ENCODE measurements around the gene GPAT3.

Gene GPAT3

GRCh38 chr4:83522239-83522638 is 13.7 kb upstream of the GPAT3 start:
- H2AFZ ChIP-seq (ENCODE audit: low read length): no peak overlapping the region
- TF ChIP-seq CTCF (IDR thresholded peaks at IDR 0.05; ENCODE audit: low read length): no peak
- TF ChIP-seq EZH2 (IDR thresholded peaks at IDR 0.05; ENCODE audit: borderline replicate concordance, low read length): no peak
- H3K9me3 ChIP-seq (ENCODE audit: low read length): peaks cover 4% of the 10 kb centered on the region; the same call in 1 of the 2 replicates
- no peaks in the 10 kb centered on the region for H4K20me1 ChIP-seq (ENCODE audit: insufficient read depth, low read length)
- H3K4me1 ChIP-seq (ENCODE audit: insufficient read depth, low read length, severe bottlenecking): no peaks in the 10 kb centered on the region
- H3K9ac ChIP-seq (ENCODE audit: low read length): no peak overlapping the region
- H3K4me3 ChIP-seq (ENCODE audit: low read depth, low read length, poor library complexity, severe bottlenecking): no peak overlapping the region
- H3K79me2 ChIP-seq (ENCODE audit: insufficient read depth, low read length): no peaks in the 10 kb centered on the region
- no peak overlapping the region for H3K27ac ChIP-seq (ENCODE audit: low read depth, low read length, poor library complexity, severe bottlenecking)
- H3F3A ChIP-seq (ENCODE audit: insufficient read depth, low read length): no peaks in the 10 kb centered on the region
- H3K36me3 ChIP-seq (ENCODE audit: insufficient read depth, low read length): no peaks in the 10 kb centered on the region
- no peaks in the 10 kb centered on the region for H3K9me2 ChIP-seq (ENCODE audit: low read depth, low read length)
- no peaks in the 10 kb centered on the region for H3K27me3 ChIP-seq (ENCODE audit: insufficient read depth, low read length)
- H3K4me2 ChIP-seq (ENCODE audit: low read length): no peak overlapping the region

GRCh38 chr4:83527671-83528070 is 8.2 kb upstream of the GPAT3 start:
- Histone ChIP-seq H3K9ac (ENCODE audit: low read length) (no peak overlapping the region), H3K27me3 (ENCODE audit: insufficient read depth, low read length) (no peaks in the 10 kb centered on the region), H3K4me3 (ENCODE audit: low read depth, low read length, poor library complexity, severe bottlenecking) (no peak overlapping the region), H3K79me2 (ENCODE audit: insufficient read depth, low read length) (no peaks in the 10 kb centered on the region), H3K36me3 (ENCODE audit: insufficient read depth, low read length) (no peaks in the 10 kb centered on the region; the same call in 1 of the 2 replicates), H3K4me2 (ENCODE audit: low read length) (no peak overlapping the region), H4K20me1 (ENCODE audit: insufficient read depth, low read length) (no peaks in the 10 kb centered on the region), H3K9me3 (ENCODE audit: low read length) (peaks cover 4% of the 10 kb centered on the region; the same call in 1 of the 2 replicates), H3F3A (ENCODE audit: insufficient read depth, low read length) (no peaks in the 10 kb centered on the region), H3K27ac (ENCODE audit: low read depth, low read length, poor library complexity, severe bottlenecking) (no peak overlapping the region), H3K9me2 (ENCODE audit: low read depth, low read length) (no peaks in the 10 kb centered on the region), H3K4me1 (ENCODE audit: insufficient read depth, low read length, severe bottlenecking) (no peaks in the 10 kb centered on the region), H2AFZ (ENCODE audit: low read length) (no peak overlapping the region)
- TF ChIP-seq CTCF (IDR thresholded peaks at IDR 0.05; ENCODE audit: low read length) (no peak), EZH2 (IDR thresholded peaks at IDR 0.05; ENCODE audit: borderline replicate concordance, low read length) (no peak)

GRCh38 chr4:83536362-83537272 is 709 bp downstream of the GPAT3 start:
- Histone ChIP-seq H3K79me2 (ENCODE audit: insufficient read depth, low read length) (no peaks in the 10 kb centered on the region), H3K4me3 (ENCODE audit: low read depth, low read length, poor library complexity, severe bottlenecking) (no peak overlapping the region), H4K20me1 (ENCODE audit: insufficient read depth, low read length) (no peaks in the 10 kb centered on the region), H3K9me2 (ENCODE audit: low read depth, low read length) (no peaks in the 10 kb centered on the region), H3K4me1 (ENCODE audit: insufficient read depth, low read length, severe bottlenecking) (no peaks in the 10 kb centered on the region), H3K27ac (ENCODE audit: low read depth, low read length, poor library complexity, severe bottlenecking) (no peak overlapping the region), H3K9ac (ENCODE audit: low read length) (no peak overlapping the region), H3K36me3 (ENCODE audit: insufficient read depth, low read length) (no peaks in the 10 kb centered on the region), H2AFZ (ENCODE audit: low read length) (no peak overlapping the region), H3F3A (ENCODE audit: insufficient read depth, low read length) (no peaks in the 10 kb centered on the region), H3K9me3 (ENCODE audit: low read length) (no peaks in the 10 kb centered on the region), H3K27me3 (ENCODE audit: insufficient read depth, low read length) (no peaks in the 10 kb centered on the region), H3K4me2 (ENCODE audit: low read length) (no peak overlapping the region)
- TF ChIP-seq EZH2 (IDR thresholded peaks at IDR 0.05; ENCODE audit: borderline replicate concordance, low read length): no peak
- TF ChIP-seq CTCF (IDR thresholded peaks at IDR 0.05; ENCODE audit: low read length): no peak
